Esophagus muscularis mucosa (tissue), 4 donors: ENCODE results near the gene LPCAT3.

Source experiments
- CTCF ChIP-seq, 3 experiments: fragments of 200-600 bp in 2 of 3; fragments of 450-650 bp in 1 of 3; sonication (generic) in 2 of 3; IDR thresholded peaks; one replicate each; pipeline ENCODE4 v1.5.1; 2017 to 2019; ENCODE audit warnings: antibody characterized with exemption in 3 of 3, mild to moderate bottlenecking in 2 of 3, moderate library complexity in 1 of 3
- EP300 ChIP-seq: sonication (generic); formaldehyde crosslinking; IDR thresholded peaks from one replicate; pipeline ENCODE4 v1.6.1; 2017; ENCODE audit warnings: antibody characterized with exemption
- POLR2A ChIP-seq: fragments of 450-650 bp; IDR thresholded peaks from one replicate; pipeline ENCODE4 v1.6.1; 2017; ENCODE audit warnings: antibody characterized with exemption, moderate library complexity, mild to moderate bottlenecking, low read depth
- POLR2AphosphoS5 ChIP-seq, 2 donors: sonication (generic); formaldehyde crosslinking; IDR thresholded peaks; one replicate each; pipeline ENCODE4 v1.6.1; 2017; ENCODE audit warnings: antibody characterized with exemption in 2 of 2

- TF ChIP-seq CTCF (IDR thresholded peaks at IDR 0.05) (peak; percentile 81 to 93 (median 91)), POLR2A (no peak), EP300 (no peak), POLR2AphosphoS5 (IDR thresholded peaks at IDR 0.05) (peak; percentile 80 to 84)
These were observed 73.7 kb downstream of the LPCAT3 start for GRCh38 chr12:6944381-6945186.
